GM18873 (cell line): ENCODE results near the gene PLB1.

Experiments used
- ATAC-seq: cut with Tn5 transposase; IDR thresholded peaks from one replicate; pipeline ENCODE4 v1.9.1; 2021; ENCODE audit warnings: mild to moderate bottlenecking, moderate library complexity, moderate number of reproducible peaks; ENCODE audit not compliant: unreplicated experiment, low FRiP score

The PLB1 gene

DNA sequence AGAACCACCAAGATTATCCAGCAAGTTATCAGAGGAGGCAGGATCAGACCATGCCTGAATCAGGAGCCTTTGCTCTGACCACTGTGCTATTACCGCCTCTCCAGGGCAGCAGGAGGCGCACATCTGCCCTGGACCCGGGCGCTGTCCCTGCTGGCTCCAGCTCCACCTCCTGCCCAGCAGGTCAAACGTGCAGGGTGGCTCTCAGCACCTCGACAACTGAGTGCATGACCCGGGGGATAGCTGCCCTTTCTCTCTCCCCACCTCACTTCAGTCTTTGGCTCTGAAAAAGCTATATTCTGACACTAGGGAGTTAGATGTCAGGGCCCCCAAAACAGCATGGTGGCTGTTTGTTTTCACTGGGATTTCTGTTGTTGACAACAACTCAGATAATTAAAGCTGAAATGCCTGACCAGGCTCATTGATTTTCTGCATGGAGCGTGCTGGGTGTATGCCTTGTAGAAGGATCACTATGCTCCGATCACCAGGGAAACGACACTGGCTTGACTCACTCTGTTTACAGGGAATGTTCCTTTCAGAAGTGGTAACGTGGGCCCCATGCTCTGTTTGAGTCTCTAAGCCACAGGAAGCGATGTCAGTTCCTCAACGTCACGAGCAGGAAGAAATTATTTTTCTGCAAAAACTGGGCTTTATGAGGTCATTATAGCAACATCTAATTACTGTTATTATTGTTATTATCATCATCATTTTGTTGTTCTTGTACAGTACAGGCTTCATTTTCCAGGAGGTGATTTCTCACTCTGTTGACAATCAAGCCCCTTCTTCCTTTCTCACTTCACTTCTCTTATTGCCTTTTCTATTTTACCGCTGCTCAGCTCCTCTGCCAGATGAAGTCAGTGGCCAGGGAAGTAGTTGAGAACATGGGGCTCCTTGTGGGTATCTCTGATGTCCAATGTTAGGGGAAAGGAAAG lies 125.6 kb downstream of the PLB1 start:
- no peak for ATAC-seq

DNA sequence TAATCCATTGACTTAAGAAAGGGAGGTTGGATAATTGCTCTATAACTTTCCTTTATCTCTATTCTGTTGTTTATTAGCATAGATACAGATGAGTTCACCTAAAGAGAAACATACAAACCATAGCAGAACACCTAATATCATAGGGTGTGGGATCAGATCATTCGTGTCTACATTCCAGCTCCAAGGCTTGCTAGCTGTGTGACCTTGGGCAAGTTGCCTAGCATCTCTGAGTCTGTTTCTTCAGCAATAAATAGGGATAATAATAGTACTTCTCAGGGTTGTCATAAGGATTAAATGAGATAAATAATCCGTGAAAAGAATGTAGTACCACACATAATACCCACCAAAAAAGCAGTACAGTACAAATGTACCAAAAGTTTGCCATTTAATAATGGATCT lies 126.2 kb downstream of the PLB1 start:
- ATAC-seq = no peak

DNA sequence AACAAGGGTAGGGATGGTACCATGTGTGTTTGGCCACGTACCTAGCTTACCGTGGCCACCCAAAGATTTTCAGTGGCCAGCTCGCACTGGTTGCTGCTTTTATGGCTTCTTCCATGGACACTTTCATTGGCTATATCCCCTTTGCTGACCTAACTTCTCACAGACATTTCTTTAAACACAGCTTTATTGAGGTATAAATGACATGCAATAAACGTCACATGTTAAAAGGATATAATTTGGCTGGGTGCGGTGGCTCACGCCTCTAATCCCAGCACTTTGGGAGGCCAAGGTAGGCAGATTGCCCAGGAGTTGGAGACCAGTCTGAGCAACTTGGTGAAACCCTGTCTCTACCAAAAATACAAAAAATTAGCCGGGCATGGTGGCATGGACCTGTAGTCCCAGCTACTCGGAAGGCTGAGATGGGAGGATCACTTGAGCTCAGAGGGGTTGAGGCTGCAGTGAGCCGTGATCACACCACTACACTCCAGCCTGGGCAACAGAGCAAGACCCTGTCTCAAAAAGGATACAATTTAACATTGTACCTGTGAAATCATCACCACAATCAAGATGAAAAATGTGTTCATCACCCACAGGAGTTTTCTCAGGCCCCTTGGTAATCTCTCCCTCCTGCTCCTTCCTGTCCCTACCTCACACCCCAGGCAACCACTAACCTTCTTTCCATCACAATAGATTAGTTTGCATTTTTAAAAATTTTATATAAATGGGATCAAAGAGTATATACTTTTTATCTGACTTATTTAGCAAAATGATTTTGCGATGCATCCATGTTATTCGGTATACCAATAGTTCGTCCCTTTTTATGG lies 127.9 kb downstream of the PLB1 start:
- ATAC-seq = no peak

DNA sequence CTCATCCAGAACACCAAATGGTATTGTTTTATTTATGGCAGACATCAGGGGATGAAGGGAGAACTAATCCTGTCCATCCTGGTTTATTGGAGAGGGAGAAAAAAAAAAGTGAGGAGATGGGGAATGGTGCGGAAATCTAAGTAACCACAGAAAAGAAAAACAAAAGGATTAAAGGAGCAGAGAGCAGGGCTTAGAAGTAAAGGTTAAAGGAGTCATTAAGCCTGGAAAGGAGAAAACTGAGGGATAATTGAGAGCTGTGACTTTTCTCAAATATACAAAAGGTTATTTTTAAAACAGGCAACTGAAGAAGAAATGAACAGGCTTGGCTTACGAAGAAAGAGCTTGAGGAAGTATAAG lies 128.6 kb downstream of the PLB1 start:
- no peak for ATAC-seq

DNA sequence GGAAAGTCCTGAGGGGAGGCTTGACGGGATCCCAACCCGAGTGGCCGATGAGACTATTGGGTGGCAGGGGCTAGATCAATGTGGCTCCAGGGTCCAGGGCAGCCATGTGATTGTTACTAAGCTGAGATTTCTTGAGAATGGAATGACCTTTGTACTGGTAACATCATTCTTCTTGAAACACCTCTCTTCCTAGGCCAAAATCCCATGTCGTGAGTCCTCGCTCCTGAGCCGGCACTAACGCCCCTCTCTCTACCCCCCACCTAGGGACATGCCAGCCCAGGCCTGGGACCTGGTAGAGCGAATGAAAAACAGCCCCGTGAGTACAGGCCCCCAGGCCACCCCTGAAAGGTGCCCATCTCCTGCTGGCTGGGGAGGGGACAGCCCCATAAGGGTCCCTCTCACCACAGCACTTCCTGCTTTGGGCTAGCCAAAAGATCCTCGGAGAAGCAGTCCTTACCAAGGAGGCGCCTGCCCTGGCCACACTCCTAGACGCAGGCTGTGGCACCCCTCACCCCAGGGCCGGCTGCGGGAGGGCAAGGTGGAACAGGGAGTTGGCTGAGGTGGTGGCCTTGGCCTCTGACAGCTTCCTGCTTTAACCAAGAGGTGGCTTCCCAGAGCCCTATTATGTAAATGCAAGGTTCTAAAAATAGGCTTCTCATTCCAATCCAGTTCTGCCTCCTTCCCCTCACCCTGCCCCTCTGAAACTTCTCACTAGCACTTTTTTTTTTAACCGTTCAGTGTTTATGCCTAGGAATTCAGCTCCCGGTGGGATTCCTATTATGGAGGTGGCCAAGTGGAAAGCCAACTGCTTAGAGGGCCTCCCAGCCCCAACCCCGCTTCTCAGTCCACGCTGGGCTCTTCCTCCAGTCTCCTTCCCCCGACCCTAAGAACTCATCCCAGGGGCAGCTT lies 129.2 kb downstream of the PLB1 start:
- no peak for ATAC-seq

DNA sequence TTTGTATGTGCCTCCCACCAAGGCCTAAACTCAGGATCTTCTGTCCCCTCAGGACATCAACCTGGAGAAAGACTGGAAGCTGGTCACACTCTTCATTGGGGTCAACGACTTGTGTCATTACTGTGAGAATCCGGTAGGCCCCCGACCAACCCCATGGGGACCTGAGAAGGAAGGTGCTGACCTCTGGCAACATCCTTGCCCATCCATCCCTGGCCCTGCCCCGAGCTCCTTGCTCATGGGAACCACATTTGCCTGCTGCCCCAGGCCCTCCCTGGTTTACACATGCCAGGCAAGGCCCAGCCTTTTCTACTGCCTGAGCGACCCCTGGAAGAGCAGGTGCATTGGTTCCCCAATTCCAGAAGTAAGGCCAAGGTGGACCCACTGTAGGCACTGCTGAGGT lies 130.5 kb downstream of the PLB1 start:
- ATAC-seq = no peak

DNA sequence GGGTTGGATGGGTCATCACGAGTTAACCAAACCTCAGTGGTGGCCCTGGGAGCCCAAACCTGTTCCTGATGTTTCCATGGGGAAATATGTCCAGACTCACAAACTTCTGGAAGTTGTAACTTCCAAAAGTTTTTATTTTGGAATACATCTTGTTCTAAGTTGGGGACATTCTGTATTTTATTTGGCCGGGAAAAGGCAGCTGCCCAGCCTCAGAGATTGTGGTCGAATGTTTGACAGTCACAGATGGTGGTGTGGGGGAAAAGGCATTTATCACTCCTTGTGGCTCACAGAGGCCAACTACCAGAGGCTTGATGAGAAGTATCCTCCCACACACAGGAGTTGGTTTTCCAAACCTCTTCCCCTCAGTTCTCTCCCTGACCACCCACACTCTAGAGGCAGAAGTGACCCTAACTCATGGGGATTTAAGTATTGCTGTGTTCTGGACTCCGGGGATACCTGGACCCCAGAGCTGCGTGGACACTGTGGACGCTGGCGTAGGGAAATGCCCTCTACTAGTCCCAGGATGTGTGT lies 131.1 kb downstream of the PLB1 start:
- no peak for ATAC-seq

DNA sequence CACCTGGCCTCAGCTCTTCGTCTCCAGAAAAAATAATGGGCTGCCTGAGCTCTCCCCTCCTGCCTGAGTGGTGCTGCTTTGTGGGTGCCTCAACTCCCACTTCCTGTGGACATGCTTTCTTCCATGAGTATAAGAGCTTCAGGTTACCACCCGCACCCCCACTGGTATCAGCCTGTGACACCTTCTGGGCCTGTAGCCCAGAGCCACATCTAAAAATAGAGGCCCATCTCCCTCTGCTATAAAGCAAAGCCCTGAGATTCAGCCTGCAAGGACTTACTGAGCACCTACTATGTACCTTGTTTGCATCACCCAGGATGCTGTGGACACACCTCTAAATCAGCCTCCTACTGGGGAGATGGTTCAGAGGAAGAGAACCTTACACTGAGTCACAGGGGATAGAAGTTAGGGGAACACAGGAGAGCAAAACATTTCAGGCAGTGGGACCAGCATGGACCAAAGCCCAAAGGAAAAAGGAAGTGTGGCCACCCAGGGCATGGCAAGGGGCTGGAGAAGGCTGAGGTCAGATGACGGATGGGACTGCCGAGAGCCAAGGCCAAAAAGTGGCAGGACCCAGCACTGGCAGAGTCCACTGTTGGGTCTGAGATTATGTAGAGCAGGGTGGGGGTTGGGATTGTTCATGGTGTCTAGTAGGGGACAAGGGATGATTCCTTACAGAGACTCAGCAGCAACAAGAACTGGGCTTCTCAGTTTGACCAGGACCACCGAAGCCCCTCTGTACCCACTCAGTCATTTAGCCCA lies 132.0 kb downstream of the PLB1 start:
- no peak for ATAC-seq

DNA sequence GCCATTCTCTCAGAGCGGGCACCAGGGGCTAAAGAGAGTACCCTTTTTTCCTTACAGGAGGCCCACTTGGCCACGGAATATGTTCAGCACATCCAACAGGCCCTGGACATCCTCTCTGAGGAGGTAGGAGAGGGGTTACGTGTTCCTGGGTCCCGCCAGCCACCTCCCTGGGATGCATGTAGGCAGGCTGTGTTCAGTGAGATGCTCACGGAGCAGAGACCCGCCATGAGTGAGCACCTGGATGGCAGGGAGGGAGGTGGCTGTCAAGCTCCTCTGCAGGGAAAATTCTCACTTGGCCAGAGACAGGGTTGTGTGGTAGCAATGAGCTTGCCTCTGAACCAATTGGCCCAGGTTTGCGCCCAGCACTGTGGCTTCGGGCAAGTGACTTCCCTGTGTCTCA lies 132.6 kb downstream of the PLB1 start:
- no peak for ATAC-seq

DNA sequence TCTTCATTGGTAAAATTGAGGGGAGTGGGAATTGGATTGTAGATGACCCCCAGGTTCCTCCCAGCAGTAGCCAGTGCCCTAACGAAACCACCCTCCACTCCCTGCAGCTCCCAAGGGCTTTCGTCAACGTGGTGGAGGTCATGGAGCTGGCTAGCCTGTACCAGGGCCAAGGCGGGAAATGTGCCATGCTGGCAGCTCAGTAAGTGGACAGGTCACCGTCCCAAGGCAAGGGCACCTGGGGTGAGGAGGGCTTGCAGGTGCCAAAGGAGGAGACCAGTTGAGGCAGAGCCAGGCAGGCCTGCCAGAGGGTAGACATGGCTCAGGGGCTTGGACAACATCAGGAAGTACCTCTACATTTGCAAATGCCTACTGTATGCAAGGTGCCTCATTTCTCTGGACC lies 133.1 kb downstream of the PLB1 start:
- ATAC-seq = no peak

DNA sequence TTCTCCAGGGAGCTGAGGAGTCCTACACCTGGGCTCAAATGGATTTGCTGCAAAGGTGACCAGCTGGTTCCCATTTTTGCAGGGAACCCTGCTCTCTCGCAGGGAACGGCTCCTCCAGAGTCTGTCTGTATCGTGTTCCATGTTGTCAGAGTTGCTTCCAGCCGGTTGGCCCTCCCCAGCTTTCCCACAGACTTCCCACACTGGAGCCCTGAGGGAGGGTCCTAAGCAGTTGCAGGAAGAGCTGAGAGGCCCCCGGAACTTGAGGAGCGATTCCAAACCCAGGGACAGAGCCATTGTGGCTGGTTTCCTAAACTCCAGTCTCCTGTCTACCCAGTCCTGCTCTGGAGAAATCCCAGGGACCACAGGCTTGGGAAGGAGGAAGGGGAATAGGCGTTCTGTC lies 134.1 kb downstream of the PLB1 start:
- no peak for ATAC-seq

DNA sequence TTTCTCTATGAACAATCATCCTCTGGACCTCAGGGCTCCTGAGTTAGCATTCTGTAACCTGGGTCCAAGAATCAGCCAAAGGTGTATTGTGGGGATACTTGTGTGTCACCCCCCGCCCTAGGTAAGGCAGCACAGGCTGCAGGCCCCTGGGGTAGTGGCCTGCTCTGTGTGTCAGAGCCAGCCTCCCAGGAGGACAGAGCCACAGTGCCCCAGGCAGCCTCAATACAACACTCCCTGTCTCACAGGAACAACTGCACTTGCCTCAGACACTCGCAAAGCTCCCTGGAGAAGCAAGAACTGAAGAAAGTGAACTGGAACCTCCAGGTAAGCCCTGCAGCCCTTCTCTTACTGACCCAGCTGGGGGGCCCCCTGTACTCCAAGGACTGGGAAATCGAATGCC lies 134.5 kb downstream of the PLB1 start:
- ATAC-seq = no peak

DNA sequence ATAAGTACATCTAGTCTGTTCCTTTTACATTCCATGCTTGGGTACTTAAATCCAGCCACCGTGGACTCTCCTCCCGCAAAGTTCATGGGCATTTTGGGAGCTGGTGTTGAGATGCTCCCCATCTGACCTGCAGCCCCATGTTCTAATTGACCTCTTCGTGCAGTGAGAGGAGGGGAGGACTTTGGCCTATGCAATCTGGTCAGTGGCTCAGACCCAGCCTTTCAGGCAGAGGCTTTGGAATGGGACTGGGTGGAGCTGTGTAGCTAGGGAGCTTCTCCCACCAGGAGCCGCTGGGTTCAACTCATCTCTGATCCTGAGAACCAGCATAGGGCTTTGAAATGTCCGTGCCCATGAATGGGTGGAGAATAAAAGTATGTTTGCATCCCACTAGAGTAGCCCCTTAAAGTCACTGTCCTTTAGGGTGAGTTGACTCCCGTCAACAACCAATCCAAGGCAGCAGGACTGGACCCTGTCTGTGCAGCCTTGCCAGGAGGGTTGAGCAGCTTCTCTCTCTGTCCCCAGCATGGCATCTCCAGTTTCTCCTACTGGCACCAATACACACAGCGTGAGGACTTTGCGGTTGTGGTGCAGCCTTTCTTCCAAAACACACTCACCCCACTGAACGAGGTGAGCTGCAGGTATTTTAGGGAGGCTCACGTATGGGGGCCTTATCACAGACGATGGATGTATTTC lies 135.8 kb downstream of the PLB1 start:
- no peak for ATAC-seq

DNA sequence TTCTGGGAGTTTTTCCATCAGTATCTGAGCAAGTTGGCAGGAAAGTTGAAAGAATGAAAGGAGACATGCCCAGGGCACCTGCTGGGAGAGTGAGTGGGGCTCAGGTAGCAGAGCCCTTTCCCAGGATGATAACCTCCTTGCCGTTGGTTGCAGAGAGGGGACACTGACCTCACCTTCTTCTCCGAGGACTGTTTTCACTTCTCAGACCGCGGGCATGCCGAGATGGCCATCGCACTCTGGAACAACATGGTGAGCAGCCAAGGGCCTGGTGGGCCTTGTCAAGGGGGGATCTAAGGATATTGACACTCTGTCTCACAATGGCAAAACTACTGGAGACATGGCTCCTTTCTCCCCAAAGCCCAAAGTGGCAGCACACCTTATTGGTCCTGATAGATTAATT lies 136.9 kb downstream of the PLB1 start:
- ATAC-seq = no peak

DNA sequence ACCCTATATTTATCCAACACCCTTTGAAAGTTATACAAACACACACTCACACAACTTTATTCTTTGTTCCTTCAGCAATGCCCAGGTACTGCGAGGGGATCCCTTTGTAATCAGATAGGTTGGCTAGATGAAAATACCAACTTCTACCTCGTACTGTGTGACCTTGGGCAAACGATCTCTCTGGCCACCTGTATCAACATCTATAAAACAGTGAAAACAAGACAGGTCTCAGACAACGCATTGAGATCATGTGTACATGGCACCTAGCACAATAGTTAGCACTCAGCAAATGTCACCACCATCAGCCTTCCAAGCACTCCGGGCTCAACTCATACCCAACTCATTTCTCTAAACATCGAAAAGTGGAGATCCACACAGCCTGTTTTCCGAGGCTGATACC lies 137.3 kb downstream of the PLB1 start:
- no peak for ATAC-seq

DNA sequence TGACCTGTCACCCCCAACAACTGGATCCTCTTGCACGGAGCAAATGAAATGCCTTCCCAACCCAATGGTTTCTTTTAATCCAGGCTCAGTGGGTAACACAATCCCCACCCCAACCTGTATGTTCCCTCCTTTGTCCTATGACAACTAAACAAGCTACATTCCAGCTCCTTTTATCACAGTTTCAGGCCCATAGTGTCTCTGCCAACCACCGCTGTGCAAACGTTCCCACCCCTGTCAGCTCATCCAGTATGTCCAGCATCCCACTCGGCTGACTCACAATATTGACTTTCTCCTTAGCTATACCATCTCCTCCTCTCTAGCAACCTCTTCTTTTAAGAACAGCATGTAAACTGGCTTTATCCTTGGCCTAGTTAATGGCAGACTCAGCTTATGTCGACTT lies 137.9 kb downstream of the PLB1 start:
- ATAC-seq = no peak

DNA sequence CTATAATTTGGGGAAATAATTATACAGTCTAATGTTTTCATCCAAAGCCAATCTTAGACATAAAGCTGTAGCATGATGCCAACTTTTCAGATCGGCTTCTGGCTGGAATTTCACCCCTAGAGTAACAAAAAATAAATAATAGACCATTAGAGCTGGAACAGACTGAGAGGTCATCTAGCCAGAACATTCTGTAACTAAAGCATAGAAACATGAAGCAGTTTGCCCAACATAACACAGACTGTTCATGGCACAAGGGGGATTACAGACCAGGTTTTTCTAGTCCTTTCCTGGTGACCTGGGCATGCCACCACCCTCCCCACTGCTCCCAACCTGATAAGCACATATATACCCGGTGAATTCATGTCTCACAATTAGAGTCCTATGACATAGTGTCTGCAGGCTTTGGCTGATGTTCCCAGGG lies 139.3 kb downstream of the PLB1 start:
- no peak for ATAC-seq

DNA sequence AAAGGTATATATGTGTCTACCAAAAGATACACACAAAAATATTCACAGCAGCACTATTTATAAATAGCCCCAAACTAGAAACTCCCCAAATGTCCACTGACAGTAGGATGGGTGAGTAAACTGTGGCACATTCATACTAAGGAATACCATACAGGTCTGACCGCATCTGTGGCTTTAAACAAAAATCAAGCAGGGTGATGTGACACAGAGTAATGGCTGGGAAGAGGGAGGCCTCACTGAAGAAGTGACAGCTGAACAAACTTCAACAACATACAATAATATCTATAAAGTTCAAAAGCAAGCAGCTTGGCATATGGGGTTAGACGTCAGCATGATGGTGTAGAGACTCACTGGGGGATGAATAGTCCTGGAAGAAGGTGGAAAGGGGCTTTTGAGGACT lies 140.6 kb downstream of the PLB1 start:
- no peak for ATAC-seq
